ENCODE results near the gene PRXL2A.
"Not testable (repeated sequence)": the region's sequence is repeated elsewhere in the genome, so short reads cannot be mapped to it uniquely, and the experiment has no call there.

Gene PRXL2A

GRCh38 chr10:80411681-80412220, 3.4 kb downstream of the PRXL2A start:
- no peak for DNase-seq (ENCODE audit: low read depth)

- DNase-seq (ENCODE audit: low read depth), result no peak
Measured at GRCh38 chr10:80412486-80412885, 4.1 kb downstream of the PRXL2A start.

- DNase-seq (ENCODE audit: low read depth), result peak; percentile 90
Measured at GRCh38 chr10:80413271-80413996, 5.1 kb downstream of the PRXL2A start.

- peak; percentile 34 for DNase-seq (ENCODE audit: low read depth)
Measured at GRCh38 chr10:80414142-80414895, 6.0 kb downstream of the PRXL2A start.

- DNase-seq (ENCODE audit: low read depth), result no peak
Measured at GRCh38 chr10:80415734-80416478, 7.6 kb downstream of the PRXL2A start.

GRCh38 chr10:80416479-80417098, 8.2 kb downstream of the PRXL2A start:
- DNase-seq (ENCODE audit: low read depth), result peak; percentile 66

- DNase-seq (ENCODE audit: low read depth), result not testable (repeated sequence)
Measured at GRCh38 chr10:80417256-80417655, 8.9 kb downstream of the PRXL2A start.

- DNase-seq (ENCODE audit: low read depth), result no peak
Measured at GRCh38 chr10:80421050-80421706, 12.8 kb downstream of the PRXL2A start.

- DNase-seq (ENCODE audit: low read depth), result no peak
Measured at GRCh38 chr10:80421707-80422536, 13.6 kb downstream of the PRXL2A start.

- DNase-seq (ENCODE audit: low read depth), result no peak
Measured at GRCh38 chr10:80425901-80426300, 17.6 kb downstream of the PRXL2A start.

- no peak for DNase-seq (ENCODE audit: low read depth)
Measured at GRCh38 chr10:80427541-80427940, 19.2 kb downstream of the PRXL2A start.

GRCh38 chr10:80429521-80429973, 21.2 kb downstream of the PRXL2A start:
- DNase-seq (ENCODE audit: low read depth), result no peak

- no peak for DNase-seq (ENCODE audit: low read depth)
Measured at GRCh38 chr10:80433134-80433533, 24.8 kb downstream of the PRXL2A start.

- DNase-seq (ENCODE audit: low read depth), result no peak
Measured at GRCh38 chr10:80436446-80437098, 28.2 kb downstream of the PRXL2A start.

- no peak for DNase-seq (ENCODE audit: low read depth)
Measured at GRCh38 chr10:80437227-80437626, 28.9 kb downstream of the PRXL2A start.

GRCh38 chr10:80441831-80442230, 33.5 kb downstream of the PRXL2A start:
- DNase-seq (ENCODE audit: low read depth), result no peak

- no peak for DNase-seq (ENCODE audit: low read depth)
Measured at GRCh38 chr10:80442879-80443278, 34.5 kb downstream of the PRXL2A start.

- peak; percentile 16 for DNase-seq (ENCODE audit: low read depth)
Measured at GRCh38 chr10:80443531-80443974, 35.2 kb downstream of the PRXL2A start.

- DNase-seq (ENCODE audit: low read depth), result no peak
Measured at GRCh38 chr10:80444124-80444523, 35.8 kb downstream of the PRXL2A start.
